Measurements from ENCODE around the gene SMOC2. TPM values are rescaled to one million over a fixed set of nuclear protein-coding genes. Genes with fewer than 3 reads are reported as not detected.
A peak's percentile ranks its signal among the peaks of the same experiment; 100 is the strongest.

The SMOC2 gene
- total RNA-seq, 1 experiment from 2014 or later, result 0.42 TPM

DNA sequence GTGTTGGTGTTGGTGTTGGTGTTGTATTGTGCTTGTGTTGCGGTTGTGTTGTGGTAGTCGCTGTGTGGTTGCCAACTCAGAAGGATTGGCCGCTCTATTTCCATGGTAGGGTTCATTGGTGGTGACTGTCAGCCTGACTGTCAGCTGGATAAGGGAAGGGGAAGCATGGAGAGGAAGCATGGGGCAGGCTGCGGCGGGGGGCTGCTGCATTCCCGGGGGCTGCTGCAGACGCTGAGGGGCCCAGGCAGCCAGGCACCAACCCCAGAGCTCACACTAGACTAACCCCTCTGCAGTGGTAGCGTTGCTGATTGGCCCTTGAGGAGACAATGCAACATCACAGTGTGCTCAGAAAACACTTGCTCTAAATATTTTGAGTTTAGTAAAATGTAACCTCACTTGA, 199.2 kb downstream of the SMOC2 start (continued):
- TF ChIP-seq EGR1 (IDR thresholded peaks at IDR 0.05; ENCODE audit: low read depth) (no peak), SRF (IDR thresholded peaks at IDR 0.05; ENCODE audit: low read depth) (no peak), SP1 (IDR thresholded peaks at IDR 0.05; ENCODE audit: low read depth) (no peak), FOSL1 (IDR thresholded peaks at IDR 0.05; ENCODE audit: low read depth) (no peak)

DNA sequence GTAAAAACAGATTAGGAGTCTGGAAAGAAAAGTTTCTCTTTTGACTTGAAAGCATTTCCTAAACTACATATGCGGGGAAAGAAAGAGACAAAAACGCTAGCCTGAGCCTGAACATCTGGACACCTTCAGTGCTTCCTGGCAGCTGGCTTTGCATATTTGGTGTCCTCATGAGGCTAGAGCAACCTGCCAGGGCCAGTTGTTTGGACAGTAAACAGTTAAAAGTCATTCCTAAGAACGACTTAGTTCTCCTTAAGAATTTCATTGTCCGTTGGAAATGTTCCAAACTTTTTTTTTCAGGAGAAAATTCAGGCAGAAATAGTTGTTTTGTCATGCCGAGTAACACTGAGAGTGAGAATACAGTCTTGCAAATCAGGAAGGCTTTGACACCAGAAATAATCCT, 199.8 kb downstream of the SMOC2 start:
- H3K4me1 ChIP-seq (ENCODE audit: control insufficient read depth in 1 of 2, insufficient read depth in 2 of 2, low read length in 2 of 2), result peaks cover 15 to 37% of the 10 kb centered on the region in 2 experiments; a peak in 3 of 4 replicates
- no peaks in the 10 kb centered on the region for H3K79me2 ChIP-seq (ENCODE audit: insufficient read depth, low read length)
- intact Hi-C loops (cut with micrococcal nuclease), result no loop called here
- BruUV-seq (replicated peaks), result no TSS peak
- no peaks in the 10 kb centered on the region for H3K9me3 ChIP-seq (ENCODE audit: control insufficient read depth in 1 of 2, insufficient read depth in 1 of 2, low read depth in 1 of 2, low read length in 2 of 2)
- CTCF ChIA-PET, result no interaction called here
- POLR2A ChIA-PET, result no interaction called here
- DNase-seq (ENCODE audit: low read depth, low spot score) (no peak), ATAC-seq (no peak)
- no peaks in the 10 kb centered on the region for H4K20me1 ChIP-seq (ENCODE audit: insufficient read depth)
- H3K27me3 ChIP-seq (ENCODE audit: insufficient read depth, low read length), result no peaks in the 10 kb centered on the region
- TF ChIP-seq ELF1 (IDR thresholded peaks at IDR 0.05; ENCODE audit: borderline replicate concordance, low read depth) (no peak), FOSL1 (IDR thresholded peaks at IDR 0.05; ENCODE audit: low read depth) (no peak), YY1 (IDR thresholded peaks at IDR 0.05; ENCODE audit: extremely low read depth, insufficient replicate concordance, low read depth, low read length) (no peak), EGR1 (IDR thresholded peaks at IDR 0.05; ENCODE audit: low read depth) (no peak)
- TF ChIP-seq, protein P1, sequence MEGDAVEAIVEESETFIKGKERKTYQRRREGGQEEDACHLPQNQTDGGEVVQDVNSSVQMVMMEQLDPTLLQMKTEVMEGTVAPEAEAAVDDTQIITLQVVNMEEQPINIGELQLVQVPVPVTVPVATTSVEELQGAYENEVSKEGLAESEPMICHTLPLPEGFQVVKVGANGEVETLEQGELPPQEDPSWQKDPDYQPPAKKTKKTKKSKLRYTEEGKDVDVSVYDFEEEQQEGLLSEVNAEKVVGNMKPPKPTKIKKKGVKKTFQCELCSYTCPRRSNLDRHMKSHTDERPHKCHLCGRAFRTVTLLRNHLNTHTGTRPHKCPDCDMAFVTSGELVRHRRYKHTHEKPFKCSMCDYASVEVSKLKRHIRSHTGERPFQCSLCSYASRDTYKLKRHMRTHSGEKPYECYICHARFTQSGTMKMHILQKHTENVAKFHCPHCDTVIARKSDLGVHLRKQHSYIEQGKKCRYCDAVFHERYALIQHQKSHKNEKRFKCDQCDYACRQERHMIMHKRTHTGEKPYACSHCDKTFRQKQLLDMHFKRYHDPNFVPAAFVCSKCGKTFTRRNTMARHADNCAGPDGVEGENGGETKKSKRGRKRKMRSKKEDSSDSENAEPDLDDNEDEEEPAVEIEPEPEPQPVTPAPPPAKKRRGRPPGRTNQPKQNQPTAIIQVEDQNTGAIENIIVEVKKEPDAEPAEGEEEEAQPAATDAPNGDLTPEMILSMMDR (IDR thresholded peaks at IDR 0.05 in 2 of 3, conservative IDR thresholded peaks at IDR 0.05 in 1 of 3; ENCODE audit: borderline replicate concordance in 1 of 3, insufficient read depth in 1 of 3, low read depth in 2 of 3, low read length in 2 of 3), result no peak
- TF ChIP-seq, protein P2, sequence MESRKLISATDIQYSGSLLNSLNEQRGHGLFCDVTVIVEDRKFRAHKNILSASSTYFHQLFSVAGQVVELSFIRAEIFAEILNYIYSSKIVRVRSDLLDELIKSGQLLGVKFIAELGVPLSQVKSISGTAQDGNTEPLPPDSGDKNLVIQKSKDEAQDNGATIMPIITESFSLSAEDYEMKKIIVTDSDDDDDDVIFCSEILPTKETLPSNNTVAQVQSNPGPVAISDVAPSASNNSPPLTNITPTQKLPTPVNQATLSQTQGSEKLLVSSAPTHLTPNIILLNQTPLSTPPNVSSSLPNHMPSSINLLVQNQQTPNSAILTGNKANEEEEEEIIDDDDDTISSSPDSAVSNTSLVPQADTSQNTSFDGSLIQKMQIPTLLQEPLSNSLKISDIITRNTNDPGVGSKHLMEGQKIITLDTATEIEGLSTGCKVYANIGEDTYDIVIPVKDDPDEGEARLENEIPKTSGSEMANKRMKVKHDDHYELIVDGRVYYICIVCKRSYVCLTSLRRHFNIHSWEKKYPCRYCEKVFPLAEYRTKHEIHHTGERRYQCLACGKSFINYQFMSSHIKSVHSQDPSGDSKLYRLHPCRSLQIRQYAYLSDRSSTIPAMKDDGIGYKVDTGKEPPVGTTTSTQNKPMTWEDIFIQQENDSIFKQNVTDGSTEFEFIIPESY (IDR thresholded peaks at IDR 0.05; ENCODE audit: extremely low read depth, insufficient replicate concordance, low read length), result no peak
- RAD21 ChIA-PET (ENCODE audit: low non-redundant PET in 1 of 2, low total read pairs in 2 of 2, uncharacterized antibody in 2 of 2, unreplicated experiment in 2 of 2), result no interaction called here
- peak overlapping the region; percentile 54 for H3K4me2 ChIP-seq (ENCODE audit: low read length)
- H3K4me3 ChIP-seq (replicated peaks in 1 of 2; ENCODE audit: low read depth in 1 of 2, low read length in 2 of 2), result no peak overlapping the region
- H3K27ac ChIP-seq (ENCODE audit: low read depth, low read length), result no peak overlapping the region
- H3K36me3 ChIP-seq (ENCODE audit: control insufficient read depth in 1 of 2, insufficient read depth in 2 of 2, low read length in 2 of 2), result no peaks in the 10 kb centered on the region
- H3K9me2 ChIP-seq (ENCODE audit: insufficient read depth), result no peaks in the 10 kb centered on the region
- H2AFZ ChIP-seq (ENCODE audit: low read depth, low read length, poor library complexity, severe bottlenecking), result no peak overlapping the region
- H3K9ac ChIP-seq (ENCODE audit: low read length), result no peak overlapping the region
